ENCODE data around the gene CUEDC2. TPM values are rescaled to one million over a fixed set of nuclear protein-coding genes. Genes with fewer than 3 reads are reported as not detected.

Gene CUEDC2
- total RNA-seq, 1 experiment from 2014 or later, result 38.1 TPM

DNA sequence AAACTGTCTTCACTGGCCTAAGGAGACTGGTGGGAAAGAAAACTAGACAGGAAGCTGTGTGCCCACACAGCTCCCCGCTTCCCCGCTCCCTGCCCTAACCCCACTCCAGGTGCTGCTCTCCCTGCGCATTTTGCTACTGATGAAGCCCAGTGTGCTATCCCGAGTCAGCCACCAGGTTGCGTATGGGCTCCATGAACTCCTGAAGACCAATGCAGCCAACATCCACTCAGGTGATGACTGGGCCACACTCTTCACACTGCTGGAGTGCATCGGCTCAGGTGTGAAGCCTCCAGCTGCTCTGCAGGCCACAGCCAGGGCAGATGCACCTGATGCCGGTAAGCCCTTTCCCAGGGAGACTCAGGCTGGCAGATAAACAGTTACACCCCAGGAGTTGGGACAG is 57.1 kb downstream of the CUEDC2 start:
- no peak overlapping the region for H3K4me3 Mint-ChIP-seq (ENCODE audit: low read depth, unreplicated experiment)
- CTCF ChIA-PET, result no interaction called here
- H3K27me3 Mint-ChIP-seq (ENCODE audit: unreplicated experiment), result no peaks in the 10 kb centered on the region
- TF ChIP-seq, protein P1, sequence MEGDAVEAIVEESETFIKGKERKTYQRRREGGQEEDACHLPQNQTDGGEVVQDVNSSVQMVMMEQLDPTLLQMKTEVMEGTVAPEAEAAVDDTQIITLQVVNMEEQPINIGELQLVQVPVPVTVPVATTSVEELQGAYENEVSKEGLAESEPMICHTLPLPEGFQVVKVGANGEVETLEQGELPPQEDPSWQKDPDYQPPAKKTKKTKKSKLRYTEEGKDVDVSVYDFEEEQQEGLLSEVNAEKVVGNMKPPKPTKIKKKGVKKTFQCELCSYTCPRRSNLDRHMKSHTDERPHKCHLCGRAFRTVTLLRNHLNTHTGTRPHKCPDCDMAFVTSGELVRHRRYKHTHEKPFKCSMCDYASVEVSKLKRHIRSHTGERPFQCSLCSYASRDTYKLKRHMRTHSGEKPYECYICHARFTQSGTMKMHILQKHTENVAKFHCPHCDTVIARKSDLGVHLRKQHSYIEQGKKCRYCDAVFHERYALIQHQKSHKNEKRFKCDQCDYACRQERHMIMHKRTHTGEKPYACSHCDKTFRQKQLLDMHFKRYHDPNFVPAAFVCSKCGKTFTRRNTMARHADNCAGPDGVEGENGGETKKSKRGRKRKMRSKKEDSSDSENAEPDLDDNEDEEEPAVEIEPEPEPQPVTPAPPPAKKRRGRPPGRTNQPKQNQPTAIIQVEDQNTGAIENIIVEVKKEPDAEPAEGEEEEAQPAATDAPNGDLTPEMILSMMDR (IDR thresholded peaks at IDR 0.05; ENCODE audit: unreplicated experiment), result no peak
- DNase-seq, result no peak
- peaks cover 33% of the 10 kb centered on the region for H3K36me3 Mint-ChIP-seq (ENCODE audit: insufficient read depth, unreplicated experiment)
- H3K4me1 Mint-ChIP-seq (ENCODE audit: low read depth, unreplicated experiment), result no peaks in the 10 kb centered on the region
- intact Hi-C loops (cut with micrococcal nuclease; ENCODE audit: unreplicated experiment), result no loop called here
- H3K9me3 Mint-ChIP-seq (ENCODE audit: low read depth, unreplicated experiment), result no peaks in the 10 kb centered on the region
- no peak overlapping the region for H3K27ac Mint-ChIP-seq (ENCODE audit: unreplicated experiment)
- no TSS peak for BruUV-seq (replicated peaks)

Small RNA genes within 50 kb of the gene (microRNA-seq; reads per million reads assigned to microRNA genes)
- gene MIR146B, result 120 reads per million, percentile 66 among the genes with 10 or more reads in this experiment

Other genes starting within 250 kb of the CUEDC2 start
- 0.27 and 0.35 TPM in 2 replicates for gene ELOVL3, start 206.3 kb downstream of the CUEDC2 start, total RNA-seq (2022)
- not detected in 2 replicates for gene PITX3, start 191.1 kb downstream of the CUEDC2 start, total RNA-seq (2022)
- 34.6 and 36.1 TPM in 2 replicates for gene GBF1, start 187.0 kb downstream of the CUEDC2 start, total RNA-seq (2022)
- gene NFKB2, start 36.9 kb downstream of the CUEDC2 start, total RNA-seq (2022), result 64.7 and 72.9 TPM in 2 replicates
- gene PSD, start 13.8 kb downstream of the CUEDC2 start, total RNA-seq (2022), result 0.34 and 0.35 TPM in 2 replicates
- 5.5 and 6.4 TPM in 2 replicates for gene FBXL15, start 11.7 kb downstream of the CUEDC2 start, total RNA-seq (2022)
- 0.57 and 0.59 TPM in 2 replicates for gene C10orf95, start 19.0 kb upstream of the CUEDC2 start, total RNA-seq (2022)
- gene ACTR1A, start 70.1 kb upstream of the CUEDC2 start, total RNA-seq (2022), result 43.7 and 48.2 TPM in 2 replicates
- gene SUFU, start 71.4 kb upstream of the CUEDC2 start, total RNA-seq (2022), result 6.7 and 7.0 TPM in 2 replicates
- gene TRIM8, start 211.9 kb upstream of the CUEDC2 start, total RNA-seq (2022), result 52.1 and 66.3 TPM in 2 replicates

Data from Calu3 (cell line).